NCI-H748 (cell line): ENCODE data around the gene DDC.
"Not testable (repeated sequence)": the region's sequence is repeated elsewhere in the genome, so short reads cannot be mapped to it uniquely, and the experiment has no call there.

Source experiments
- DNase-seq: peaks from one replicate; lab custom pipeline; 2025; ENCODE audit not compliant: unreplicated experiment; lab: John Stamatoyannopoulos, UW

Gene DDC

GRCh38 chr7:50529093-50529862 lies 35.9 kb downstream of the DDC start:
- DNase-seq: no peak

GRCh38 chr7:50528266-50529092 lies 36.7 kb downstream of the DDC start:
- no peak for DNase-seq

GRCh38 chr7:50519350-50519749 lies 45.9 kb downstream of the DDC start:
- DNase-seq: not testable (repeated sequence)

GRCh38 chr7:50513166-50513871 lies 51.9 kb downstream of the DDC start:
- no peak for DNase-seq

GRCh38 chr7:50512384-50512783 lies 52.8 kb downstream of the DDC start:
- no peak for DNase-seq

GRCh38 chr7:50509459-50509858 lies 55.7 kb downstream of the DDC start:
- no peak for DNase-seq

GRCh38 chr7:50508471-50508943 lies 56.7 kb downstream of the DDC start:
- no peak for DNase-seq

- DNase-seq: peak; percentile 16
Measured at GRCh38 chr7:50507898-50508470, 57.2 kb downstream of the DDC start.

- DNase-seq: no peak
Measured at GRCh38 chr7:50505553-50506210, 59.5 kb downstream of the DDC start.

- no peak for DNase-seq
Measured at GRCh38 chr7:50504646-50505546, 60.3 kb downstream of the DDC start.

- no peak for DNase-seq
Measured at GRCh38 chr7:50502947-50503346, 62.3 kb downstream of the DDC start.

GRCh38 chr7:50502001-50502684 lies 63.1 kb downstream of the DDC start:
- DNase-seq: no peak

- no peak for DNase-seq
Measured at GRCh38 chr7:50499092-50499491, 66.1 kb downstream of the DDC start.

GRCh38 chr7:50497968-50498367 lies 67.2 kb downstream of the DDC start:
- DNase-seq: no peak

- DNase-seq: no peak
Measured at GRCh38 chr7:50497068-50497642, 68.0 kb downstream of the DDC start.

GRCh38 chr7:50496569-50496968 lies 68.6 kb downstream of the DDC start:
- no peak for DNase-seq

- no peak for DNase-seq
Measured at GRCh38 chr7:50495746-50496145, 69.5 kb downstream of the DDC start.

GRCh38 chr7:50492770-50493519 lies 72.3 kb downstream of the DDC start:
- DNase-seq: no peak
